ENCODE measurements around the gene TSPO2.

DNA sequence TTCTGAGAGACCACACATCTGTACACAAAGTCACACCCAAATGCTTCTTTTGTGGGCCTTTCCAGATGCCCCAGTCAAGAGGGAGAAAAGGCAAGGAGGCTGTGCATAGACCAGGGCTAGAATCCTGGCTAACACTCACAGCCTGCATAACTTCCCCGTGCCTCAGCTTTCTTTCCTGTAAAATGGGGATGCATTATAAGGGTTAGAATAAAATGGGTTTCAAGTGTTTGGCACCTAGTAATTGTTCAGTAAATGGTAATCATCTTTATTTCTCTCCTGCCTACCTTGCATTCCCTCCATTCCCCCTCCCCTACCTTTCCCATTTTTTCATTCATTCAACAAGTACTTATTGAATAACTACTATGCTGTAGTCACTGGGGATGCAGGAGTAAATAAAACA lies 32.6 kb upstream of the TSPO2 start:
- TF ChIP-seq POLR2A (IDR thresholded peaks at IDR 0.05) (no peak), EP300 (IDR thresholded peaks at IDR 0.05) (no peak)
- TF ChIP-seq, protein P1, sequence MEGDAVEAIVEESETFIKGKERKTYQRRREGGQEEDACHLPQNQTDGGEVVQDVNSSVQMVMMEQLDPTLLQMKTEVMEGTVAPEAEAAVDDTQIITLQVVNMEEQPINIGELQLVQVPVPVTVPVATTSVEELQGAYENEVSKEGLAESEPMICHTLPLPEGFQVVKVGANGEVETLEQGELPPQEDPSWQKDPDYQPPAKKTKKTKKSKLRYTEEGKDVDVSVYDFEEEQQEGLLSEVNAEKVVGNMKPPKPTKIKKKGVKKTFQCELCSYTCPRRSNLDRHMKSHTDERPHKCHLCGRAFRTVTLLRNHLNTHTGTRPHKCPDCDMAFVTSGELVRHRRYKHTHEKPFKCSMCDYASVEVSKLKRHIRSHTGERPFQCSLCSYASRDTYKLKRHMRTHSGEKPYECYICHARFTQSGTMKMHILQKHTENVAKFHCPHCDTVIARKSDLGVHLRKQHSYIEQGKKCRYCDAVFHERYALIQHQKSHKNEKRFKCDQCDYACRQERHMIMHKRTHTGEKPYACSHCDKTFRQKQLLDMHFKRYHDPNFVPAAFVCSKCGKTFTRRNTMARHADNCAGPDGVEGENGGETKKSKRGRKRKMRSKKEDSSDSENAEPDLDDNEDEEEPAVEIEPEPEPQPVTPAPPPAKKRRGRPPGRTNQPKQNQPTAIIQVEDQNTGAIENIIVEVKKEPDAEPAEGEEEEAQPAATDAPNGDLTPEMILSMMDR (IDR thresholded peaks at IDR 0.05), result no peak

Data from ovary (tissue), 3 donors.